CD4-positive, alpha-beta T cell treated with Interleukin-17A for 4 hours (primary cell): Measurements from ENCODE around the gene LHFPL3.

Source experiments
- DNase-seq: peaks from one replicate; pipeline ENCODE4 v3.0.0-alpha.2; 2020; ENCODE audit warnings: mixed read lengths

LHFPL3 gene

DNA sequence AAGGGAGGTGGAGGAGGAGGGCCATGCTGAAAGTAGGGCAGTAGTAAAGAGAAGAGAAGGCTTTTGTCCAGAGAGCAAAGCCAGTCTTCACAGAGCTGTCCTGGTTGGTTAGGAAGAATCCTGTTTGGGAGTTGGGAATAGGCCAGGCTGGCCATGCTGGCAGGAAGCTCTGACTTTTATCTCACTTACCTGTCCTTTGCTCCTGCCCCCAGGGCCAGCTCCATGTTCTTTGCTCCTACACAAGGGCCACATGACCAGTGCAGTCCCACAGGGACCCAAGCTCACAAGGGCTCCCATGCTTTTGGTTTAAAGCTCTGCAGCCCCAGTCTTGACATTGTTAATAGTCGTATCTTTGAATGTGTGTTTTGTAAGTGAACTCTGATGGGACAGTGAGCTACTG, 524.0 kb downstream of the LHFPL3 start:
- no peak for DNase-seq

DNA sequence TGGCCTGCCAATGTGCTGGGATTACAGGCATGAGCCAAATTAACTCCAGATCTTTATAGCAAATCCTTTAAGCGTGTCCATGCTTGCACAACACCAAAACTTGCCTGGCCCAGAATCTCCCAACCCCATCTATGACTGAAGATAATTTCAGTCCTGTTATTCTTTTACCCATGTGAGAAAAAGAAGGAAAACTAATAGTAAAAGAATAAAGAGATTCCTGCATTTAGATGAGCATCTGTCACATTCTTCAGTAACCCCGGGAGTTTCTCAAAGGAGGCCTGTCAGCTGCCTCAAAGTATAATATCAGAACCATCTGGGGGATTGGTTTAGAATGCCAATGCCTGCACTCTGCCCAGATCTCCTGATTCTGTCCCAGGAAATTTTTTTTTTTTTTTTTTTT, 527.5 kb downstream of the LHFPL3 start:
- no peak for DNase-seq

DNA sequence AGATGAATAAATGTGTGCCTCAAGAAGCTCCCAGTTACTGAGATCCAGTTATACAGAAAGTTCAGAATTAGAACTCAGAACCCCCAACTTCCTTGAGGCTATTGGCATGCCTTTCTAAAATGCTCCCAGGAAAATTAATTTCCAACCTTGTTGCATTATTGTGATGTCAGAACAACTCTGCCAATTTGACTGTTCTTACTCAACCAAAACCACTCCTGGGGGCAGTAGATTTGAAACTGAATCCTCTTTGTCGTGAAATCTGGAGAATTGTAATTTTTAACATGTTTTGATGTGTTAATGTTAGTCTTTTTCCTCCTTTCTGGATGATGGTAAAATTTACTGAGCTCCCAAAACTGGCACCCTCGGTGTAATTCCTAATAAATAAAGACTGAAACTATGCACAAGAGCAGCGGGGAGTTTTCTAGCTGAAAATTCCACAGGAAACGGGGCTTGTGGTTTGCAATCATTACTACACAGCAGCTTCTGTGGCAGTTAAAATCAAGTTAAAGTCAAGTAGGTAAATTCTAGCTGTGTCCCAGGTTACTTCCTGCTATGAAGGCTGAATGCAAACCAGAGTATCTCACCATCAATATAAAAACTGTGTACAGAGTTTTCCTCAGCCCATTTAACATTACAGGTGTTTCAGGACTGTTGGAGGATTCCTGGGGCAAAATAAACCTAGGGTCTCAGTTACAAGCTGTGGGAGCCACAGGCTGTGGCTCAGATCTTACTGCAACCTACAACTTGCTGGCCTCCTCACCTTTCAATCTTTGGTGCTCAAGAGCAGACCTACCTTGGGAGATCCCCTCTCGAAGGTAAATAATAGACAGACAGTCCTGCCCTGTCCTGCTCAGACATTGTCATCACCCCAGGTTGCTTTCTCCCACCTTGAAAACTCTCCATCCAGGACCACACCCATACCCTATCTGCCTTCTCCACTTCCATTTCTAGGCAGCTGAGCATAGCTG, 529.3 kb downstream of the LHFPL3 start:
- no peak for DNase-seq

DNA sequence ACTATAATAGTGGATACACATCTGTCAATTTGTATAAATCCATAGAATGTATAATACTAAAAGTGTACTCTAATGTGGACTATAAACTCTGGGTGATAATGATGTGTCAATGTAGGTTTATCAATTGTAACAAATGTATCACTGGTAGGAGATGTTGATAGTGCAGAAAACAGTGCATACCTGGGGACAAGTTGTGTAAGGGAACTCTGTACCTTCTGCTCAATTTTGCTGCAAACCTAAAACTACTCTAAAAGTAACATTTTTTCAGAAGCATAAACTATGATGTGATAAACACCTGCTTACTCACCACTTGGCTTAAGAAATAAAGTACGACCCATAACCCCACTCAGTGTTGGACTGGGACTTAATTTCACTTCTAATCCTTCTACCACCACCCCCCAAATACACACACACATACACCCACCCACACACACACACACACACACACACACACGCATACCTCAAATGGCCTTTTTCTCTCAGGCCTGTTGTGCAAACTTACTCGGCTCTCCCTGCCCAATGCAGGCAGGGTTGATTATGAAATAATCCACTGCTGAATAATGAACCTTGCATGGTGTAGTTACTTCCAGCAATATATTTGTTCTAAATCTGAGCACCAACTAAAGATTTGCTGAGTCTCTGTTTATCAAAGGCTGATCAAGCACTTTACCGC, 531.5 kb downstream of the LHFPL3 start:
- no peak for DNase-seq

DNA sequence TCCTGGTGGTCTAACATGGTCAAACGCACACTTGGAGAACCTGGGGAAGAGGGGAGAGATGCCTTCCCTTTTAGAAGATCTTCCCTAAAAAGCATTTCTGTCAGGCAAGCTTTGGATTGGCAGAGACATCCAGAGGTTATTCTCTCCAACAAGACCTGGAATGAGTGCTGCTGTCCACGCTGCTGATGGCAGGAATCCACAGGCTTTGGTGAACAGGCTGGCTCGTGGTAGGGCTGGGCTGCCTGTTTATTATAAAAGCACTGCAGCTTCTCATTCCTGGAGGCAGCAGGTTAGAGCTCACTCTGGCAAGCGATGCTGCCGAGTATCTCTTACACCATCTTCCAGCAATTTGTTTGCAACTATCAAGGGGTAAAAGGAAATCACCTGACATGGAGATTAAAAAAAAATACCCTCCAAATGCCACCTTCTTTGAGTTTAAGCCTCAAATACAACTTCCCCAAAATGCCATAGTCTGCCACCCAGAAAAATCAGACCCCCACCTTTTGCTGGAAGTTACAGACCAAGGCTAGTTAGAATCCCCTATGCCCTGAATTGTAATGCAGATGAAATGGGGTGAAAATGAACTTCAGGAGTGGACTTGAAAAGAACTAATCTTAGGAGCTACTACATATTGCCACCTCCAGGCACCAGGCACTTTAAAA, 533.5 kb downstream of the LHFPL3 start:
- no peak for DNase-seq

DNA sequence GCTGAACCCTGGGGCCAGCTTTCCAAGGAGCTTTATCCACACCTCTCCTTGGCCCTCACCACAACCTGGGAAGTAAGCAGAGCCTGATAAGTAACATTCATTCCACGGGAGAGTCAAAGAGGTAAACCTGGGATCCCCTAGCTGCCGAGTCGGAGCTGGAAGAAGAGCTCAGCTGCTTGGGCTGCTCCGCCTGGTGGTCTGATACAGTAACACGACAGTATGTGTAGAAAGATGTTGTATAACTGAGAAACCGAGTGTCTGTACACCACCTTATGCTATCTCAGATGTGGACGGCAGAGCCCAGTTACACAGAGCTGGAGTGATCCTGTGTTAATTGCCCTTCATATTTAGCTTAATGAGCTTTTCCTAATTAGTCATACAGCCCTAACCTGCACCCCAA, 534.3 kb downstream of the LHFPL3 start:
- DNase-seq, result no peak

DNA sequence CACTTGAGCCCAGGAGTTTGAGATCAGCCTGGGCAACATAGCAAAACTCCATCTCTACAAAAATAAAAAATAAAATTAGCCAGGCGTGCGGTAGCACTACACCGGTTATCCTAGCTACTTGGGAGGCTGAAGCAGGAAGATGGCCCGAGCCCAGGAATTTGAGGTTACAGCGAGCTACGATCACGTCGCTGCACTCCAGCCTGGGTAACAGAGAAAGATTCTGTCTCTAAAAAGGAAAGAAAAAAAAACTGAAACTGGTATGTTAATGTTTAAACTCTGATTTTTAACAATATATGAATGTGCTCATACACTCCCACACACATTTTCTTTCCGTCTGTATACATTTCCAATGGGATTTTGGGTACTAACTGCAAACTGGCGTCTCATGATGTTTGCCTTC, 545.0 kb downstream of the LHFPL3 start:
- no peak for DNase-seq

DNA sequence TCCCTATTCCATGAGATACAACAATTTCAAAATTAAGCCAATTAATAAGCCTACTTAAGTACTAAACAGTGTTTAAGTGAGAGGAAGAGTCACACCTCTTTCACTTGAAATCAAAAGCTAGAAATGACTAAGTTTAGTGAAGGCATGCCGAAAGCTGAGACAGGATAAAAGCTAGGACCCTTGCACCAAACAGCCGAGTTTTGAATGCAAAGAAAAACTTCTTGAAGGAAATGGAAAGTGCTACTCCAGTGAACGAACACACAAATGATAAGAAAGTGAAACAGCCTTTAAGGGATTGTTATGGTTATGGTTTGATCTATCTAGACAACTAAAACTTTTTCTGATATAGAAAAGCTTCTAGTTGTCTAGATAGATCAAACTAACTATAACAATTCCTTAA, 550.2 kb downstream of the LHFPL3 start:
- DNase-seq, result no peak

DNA sequence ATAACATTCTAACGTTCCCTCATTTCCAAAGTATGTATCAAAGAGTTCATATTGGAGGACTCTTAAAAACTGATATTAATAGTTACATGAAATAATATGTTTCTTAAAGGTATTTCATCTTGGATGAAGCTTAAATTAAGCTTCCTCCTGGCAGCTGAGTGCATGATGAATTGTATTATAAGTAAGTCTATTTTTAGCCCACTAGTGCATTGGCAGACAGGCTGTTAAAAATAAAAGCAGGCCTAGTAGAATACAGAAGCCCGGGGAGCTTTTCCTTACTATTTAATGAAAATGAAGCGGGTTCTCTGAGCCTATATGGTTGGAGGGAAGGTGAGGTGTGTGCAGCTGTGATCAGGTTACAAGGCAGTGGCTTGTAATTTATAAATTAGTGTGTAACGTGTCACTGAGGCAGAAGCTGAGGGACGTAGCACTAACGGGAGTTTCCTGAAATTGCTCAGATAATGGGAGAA, 554.9 kb downstream of the LHFPL3 start:
- no peak for DNase-seq

DNA sequence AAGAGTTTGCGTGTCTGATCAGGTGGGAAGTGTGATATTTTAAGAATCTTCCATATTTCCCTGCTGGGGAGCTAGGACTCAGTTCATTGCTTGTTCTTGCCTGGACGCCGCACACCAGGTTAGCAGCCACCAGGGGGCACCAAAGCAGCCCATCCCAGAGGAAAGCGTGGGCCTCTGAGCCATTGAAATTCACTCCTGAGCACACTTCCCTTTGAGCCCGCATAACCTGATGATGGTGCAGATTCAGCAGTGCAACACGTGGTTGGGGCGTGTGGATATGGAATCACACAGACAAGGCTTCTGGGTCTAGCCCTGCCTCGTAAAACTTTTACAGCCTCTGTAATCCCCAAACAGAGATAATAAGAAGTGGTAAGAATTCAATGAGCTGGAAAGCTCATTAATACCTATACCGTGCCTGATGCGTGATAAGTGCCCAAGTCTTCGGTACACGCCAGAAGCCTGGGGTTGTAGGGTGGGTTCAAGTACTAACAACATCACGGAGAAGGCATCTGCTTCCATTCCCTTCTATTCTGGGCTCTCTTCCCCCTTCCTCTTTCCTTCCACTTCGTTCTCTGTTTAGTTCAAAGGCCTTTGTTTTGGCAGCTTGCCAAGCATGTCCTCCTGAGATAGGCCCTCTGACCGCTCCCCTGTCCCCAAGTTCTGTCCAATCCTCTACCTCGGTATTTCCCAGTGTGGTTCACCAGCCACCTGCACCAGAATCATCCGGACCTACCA, 555.5 kb downstream of the LHFPL3 start:
- peak; percentile 88 for DNase-seq

DNA sequence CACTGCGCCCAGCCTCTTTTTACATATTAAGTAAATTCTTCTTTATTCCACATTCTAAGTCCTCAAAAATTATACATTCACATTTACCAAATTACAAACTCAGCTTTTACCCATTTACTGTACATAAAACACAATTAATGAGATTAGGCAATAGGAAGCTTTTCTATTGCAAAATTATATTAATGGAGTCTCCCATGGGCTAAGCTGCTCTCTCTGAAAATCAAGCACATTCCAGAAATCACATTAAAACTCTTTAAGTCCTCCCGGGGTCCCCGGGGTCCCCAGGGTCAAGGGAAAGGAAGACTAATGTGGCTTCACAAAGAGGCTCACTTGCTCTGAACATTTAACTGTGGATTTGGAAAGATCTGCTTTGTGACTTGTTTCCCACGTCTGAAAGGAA, 558.2 kb downstream of the LHFPL3 start:
- DNase-seq, result no peak

DNA sequence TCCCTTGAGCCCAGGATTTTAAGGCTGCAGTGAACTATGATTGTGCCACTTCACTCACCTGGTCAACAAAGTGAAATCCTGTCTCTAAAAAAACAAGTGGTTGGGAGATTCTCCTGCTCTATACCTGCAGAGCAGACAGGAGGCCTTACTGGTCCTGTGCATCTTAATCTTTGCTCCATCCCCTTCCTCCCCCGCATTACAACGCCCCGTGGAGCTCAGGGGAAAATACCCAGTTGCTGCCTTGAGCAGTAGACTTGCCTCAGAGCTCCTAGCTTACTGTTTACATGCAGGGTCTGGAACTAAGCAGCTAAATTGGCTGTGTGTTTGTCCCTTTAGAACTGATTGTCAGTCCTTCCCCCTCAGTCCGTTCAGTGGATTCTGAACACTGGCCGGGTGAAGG, 561.8 kb downstream of the LHFPL3 start:
- no peak for DNase-seq

DNA sequence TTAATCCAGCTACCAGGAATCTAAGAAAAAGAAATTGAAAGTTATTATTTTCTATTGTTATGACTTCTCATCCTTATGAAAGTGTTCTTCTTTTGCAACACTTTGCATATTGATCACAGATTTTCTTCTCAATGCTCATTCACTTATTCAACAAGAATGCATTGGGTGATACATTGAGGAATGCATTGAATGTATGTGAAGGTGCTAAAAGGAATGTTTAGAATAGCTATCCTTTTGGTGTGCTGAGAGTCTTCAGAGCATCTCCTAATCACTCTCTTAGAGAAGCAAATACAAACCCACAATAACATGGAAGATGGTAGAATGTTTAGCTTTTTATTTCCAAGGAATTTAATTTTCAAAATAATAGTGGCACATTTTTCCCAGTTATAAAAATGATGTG, 563.5 kb downstream of the LHFPL3 start:
- DNase-seq, result no peak

DNA sequence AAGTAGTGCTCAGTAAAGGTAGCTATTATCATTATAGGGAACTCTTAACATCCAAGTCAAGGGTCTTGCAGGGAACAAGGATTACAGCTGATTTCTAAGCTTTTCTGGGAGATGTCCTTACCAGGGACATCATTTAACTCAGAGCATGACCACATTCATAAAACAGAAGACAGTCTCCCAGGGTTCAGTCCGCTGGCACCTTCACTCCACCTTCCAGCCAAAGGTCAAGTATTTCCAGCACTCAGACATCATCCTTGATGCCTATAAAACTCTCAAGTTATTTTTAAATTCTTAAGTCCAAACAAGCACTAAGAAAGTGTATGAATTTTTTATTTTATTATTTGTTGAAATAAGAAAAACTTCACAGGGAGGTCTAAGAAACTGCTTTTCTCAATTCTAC, 565.9 kb downstream of the LHFPL3 start:
- no peak for DNase-seq

DNA sequence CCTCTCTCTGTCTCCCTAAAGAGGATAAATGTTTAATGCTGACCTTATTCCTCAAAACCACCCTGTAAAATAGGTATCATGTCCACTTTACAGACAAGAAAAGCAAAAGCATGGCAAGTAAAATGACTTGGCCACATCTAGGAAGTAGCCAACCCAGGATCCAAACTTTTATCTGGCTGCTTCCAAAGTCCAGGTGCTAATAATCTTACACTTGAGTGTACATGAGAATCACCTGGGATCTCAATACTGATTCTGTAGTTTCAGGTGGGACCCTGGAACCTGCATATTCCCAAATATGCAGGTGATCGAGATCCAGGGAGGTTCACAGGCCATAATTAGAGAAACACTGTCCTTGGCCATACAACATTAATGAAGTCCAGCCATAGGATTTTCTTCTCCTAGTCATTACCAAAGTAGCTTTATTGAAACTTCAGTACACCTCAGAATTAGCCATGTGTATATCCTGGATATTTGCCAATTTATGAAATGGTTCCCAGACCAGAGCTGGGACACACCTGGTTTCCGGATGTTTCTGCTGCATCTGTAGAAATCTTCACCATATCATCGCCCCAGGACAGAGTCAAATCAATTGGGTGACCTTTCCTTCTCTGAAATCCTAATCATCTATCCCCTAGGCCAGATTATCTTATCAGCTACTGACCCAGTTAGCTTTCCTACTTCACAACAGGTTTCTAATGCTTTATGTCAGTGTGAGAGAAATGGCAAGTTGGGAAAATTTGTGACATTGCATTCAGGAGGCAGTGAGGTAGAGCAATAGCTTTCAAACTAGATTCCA, 566.5 kb downstream of the LHFPL3 start:
- DNase-seq, result no peak

DNA sequence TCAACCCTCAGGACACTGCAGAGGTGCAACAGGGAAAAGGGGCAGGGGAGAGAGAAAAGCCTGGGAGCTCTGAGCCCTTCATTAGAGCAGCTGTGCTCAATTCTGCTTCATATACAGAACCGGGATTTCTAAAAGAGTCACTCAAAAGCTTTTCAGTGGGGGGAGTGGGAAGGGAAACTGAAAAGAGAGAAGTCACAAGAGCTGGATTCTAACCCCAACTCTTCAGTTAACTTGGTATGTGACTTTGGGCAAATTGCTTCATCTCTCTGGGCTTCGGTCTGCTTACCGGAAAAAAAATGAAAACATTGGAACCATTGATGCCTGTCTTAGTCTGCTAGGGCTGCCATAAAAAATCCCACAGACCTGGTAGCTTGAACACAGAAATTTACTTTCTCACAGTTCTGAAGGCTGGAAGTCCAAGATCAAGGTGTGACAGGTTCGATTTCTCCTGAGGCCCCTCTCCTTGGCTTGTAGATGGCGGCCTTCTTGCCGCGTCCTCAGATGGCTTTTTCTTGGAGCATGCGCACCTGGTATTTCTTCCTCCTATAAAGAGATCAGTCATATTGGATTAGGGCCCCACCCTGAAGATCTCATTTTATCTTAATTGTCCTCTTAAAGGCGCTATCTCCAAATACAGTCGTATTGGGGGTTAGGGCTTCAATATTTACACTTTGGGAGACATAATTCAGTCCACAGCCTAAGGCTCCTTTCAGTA, 567.3 kb downstream of the LHFPL3 start:
- no peak for DNase-seq

DNA sequence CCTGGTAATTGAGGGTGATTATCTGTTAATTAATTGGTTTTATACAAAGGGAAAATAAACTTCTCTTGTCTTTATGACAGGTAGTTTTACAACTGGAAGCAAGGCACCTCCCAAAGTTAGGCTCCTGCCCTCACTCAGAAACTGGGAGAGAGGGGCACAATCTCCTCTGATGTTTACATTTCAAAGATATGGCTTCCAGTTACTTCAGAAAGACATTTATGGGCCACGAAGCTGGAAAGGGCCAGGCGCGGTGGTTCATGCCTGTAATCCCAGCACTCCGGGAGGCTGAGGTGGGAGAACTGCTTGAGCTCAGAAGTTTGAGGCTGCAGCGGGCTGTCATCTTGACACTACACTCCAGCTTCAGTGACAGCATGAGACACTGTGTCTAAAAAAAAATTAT, 570.0 kb downstream of the LHFPL3 start:
- DNase-seq, result no peak

DNA sequence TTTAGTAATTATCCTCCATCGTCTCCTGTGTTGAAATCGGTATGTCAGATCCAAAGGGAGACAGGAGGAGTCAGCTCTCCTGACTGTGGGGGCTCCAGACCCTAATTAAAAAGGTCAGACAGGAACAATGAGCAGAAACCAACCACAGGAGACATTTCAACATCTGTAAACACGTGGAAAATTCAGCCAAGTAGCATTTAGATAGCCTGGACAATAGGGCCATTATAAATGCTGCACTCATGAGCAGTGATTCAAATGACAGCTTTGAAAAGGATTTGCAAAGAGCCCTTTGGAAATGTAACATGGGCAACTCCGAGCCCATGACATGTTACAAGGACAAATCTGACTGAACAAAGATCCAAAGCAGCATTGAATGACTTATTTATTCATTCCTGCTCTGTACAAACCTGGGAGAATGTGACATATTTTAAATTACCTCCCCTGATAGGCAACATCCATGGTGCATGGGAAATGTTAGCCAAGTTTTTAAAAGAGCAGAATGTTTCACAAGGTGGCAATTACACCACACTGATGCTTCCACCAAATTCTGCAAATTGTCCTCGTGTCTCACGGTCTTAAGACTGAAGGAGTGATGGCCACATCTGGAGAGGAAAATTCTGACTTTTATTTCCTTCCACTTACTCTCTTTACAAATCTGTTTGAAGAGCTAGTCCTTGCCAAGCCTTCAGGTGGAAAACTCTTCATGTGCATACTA, 572.3 kb downstream of the LHFPL3 start:
- no peak for DNase-seq

DNA sequence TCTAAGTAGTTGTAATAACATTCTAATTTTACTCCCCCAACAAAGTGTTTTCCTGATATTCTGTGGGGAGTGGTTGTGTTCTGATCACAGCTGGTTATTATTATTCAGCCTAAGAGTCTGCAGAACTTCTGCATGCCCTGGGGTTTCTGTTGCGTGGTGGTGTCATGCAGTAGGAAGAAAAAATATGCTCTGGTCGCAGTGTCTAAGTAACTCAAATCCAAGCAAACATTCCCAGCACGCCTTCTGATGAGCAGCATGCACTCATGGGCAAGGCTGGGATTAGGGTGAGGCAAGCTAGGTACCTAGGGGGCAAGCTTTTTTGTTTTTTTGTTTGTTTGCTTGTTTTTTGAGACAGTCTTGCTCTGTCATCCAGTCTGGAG, 572.8 kb downstream of the LHFPL3 start:
- no peak for DNase-seq

DNA sequence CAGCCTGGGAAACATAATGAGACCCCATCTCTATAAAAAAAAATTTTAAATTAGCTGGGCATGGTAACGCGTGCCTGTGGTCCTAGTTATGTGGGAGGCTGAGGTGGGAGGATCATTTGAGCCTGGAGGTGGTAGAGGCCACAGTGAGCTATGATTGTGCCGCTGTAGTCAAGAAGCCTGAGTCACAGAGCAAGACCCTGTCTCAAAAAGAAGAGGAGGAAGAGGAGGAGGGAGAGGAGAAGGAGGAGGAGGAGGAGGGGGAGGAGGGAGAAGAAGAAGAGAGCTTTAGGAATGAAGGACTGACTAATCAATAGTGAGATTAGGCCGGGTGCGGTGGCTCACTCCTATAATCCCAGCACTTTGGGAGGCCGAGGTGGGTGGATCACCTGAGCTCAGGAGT, 573.8 kb downstream of the LHFPL3 start:
- DNase-seq, result no peak

DNA sequence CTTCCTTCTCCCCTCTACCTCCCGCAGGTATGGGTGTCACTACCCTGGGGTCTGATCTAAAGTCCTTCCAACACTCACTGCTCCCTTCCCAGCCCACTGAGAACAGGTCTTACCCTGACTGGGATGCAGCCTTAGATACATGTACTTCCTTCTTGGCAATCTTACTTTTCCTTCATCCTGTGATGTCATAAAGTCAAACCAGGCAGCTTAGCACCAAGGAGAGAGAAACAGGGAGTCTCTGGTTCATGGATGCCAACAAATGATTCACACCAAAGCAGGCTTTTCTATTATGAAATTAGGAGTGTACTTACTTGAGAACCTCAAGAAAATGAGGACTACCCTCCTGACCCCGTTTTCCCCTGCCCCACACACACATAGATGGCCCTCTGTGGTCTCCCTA, 574.6 kb downstream of the LHFPL3 start:
- DNase-seq, result no peak
